ENCODE data around the gene PHYKPL. TPM values are rescaled to one million over a fixed set of nuclear protein-coding genes. Genes with fewer than 3 reads are reported as not detected.

Gene PHYKPL
- total and polyA plus RNA-seq, 2 of the 13 experiments (the other 11 are each of a cell fraction or from before 2014, with no cell fraction given) = 18.0 to 78.6 TPM

DNA sequence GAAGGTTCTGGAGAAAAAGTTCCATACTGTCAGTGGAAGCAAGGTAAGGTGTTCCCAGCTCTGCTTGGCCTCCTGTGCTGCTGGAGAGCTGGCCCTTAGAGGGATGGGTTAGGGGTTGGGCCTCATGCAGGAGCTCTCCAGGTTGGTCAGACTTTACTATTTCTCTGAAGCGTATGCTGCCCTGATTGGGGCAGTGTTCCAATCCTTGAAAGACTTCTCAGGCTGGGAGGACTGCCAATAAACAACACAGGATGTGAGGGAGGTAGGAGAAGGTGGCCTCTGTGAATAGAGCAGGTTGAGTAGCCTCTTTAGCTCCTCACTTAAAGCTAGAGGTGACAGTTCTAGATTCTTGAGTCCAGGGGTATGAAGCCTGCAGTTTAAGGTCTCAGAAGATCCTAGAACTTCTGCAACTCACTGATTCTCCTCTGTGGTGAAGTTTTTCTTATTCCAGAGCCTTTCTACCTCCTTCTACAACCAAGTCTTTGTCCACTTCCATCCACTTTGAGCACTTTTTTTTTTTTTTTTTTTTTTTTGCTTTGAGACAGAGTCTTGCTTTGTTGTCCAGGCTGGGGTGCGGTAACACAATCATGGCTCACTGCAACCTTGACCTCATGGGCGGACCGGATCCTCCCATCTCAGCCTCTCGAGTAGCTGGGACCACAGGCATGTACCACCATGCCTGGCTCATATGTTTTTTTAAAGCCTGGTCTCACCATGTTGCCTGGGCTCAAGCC lies 25.3 kb downstream of the PHYKPL start:
- TF ChIP-seq, protein P1, sequence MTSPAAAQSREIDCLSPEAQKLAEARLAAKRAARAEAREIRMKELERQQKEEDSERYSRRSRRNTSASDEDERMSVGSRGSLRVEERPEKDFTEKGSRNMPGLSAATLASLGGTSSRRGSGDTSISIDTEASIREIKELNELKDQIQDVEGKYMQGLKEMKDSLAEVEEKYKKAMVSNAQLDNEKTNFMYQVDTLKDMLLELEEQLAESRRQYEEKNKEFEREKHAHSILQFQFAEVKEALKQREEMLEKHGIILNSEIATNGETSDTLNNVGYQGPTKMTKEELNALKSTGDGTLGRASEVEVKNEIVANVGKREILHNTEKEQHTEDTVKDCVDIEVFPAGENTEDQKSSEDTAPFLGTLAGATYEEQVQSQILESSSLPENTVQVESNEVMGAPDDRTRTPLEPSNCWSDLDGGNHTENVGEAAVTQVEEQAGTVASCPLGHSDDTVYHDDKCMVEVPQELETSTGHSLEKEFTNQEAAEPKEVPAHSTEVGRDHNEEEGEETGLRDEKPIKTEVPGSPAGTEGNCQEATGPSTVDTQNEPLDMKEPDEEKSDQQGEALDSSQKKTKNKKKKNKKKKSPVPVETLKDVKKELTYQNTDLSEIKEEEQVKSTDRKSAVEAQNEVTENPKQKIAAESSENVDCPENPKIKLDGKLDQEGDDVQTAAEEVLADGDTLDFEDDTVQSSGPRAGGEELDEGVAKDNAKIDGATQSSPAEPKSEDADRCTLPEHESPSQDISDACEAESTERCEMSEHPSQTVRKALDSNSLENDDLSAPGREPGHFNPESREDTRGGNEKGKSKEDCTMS (CRISPR knock-in tag; conservative IDR thresholded peaks at IDR 0.05) = no peak
- peak; percentile 9 for TF ChIP-seq RBM22 (optimal IDR thresholded peaks at IDR 0.05; ENCODE audit: low read length)
- TF ChIP-seq PAF1 (CRISPR knock-in tag; IDR thresholded peaks at IDR 0.05) = peak; percentile 52; the same call in 1 of the 2 replicates
- TF ChIP-seq, protein P2, sequence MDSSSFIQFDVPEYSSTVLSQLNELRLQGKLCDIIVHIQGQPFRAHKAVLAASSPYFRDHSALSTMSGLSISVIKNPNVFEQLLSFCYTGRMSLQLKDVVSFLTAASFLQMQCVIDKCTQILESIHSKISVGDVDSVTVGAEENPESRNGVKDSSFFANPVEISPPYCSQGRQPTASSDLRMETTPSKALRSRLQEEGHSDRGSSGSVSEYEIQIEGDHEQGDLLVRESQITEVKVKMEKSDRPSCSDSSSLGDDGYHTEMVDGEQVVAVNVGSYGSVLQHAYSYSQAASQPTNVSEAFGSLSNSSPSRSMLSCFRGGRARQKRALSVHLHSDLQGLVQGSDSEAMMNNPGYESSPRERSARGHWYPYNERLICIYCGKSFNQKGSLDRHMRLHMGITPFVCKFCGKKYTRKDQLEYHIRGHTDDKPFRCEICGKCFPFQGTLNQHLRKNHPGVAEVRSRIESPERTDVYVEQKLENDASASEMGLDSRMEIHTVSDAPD (CRISPR knock-in tag; IDR thresholded peaks at IDR 0.05) = no peak
- TF ChIP-seq ZNF121 (CRISPR knock-in tag; IDR thresholded peaks at IDR 0.05) = peak; percentile 77; the same call in 1 of the 2 replicates
- peak; percentile 38; the same call in 1 of the 2 replicates for TF ChIP-seq RBFOX2 (IDR thresholded peaks at IDR 0.05; ENCODE audit: low read depth, low read length)
- TF ChIP-seq, protein P3, sequence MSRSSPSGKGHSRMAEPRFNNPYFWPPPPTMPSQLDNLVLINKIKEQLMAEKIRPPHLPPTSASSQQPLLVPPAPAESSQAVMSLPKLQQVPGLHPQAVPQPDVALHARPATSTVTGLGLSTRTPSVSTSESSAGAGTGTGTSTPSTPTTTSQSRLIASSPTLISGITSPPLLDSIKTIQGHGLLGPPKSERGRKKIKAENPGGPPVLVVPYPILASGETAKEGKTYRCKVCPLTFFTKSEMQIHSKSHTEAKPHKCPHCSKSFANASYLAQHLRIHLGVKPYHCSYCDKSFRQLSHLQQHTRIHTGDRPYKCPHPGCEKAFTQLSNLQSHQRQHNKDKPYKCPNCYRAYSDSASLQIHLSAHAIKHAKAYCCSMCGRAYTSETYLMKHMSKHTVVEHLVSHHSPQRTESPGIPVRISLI (CRISPR knock-in tag; IDR thresholded peaks at IDR 0.05; ENCODE audit: borderline replicate concordance) = peak; percentile 51; the same call in 1 of the 2 replicates
- FAIRE-seq = peak; percentile 12
- no TSS peak for BruUV-seq (replicated peaks)
- Histone ChIP-seq H3K9me3 (ENCODE audit: low read length) (no peaks in the 10 kb centered on the region), H4K20me1 (ENCODE audit: insufficient read depth, low read length) (peaks cover 39% of the 10 kb centered on the region), H3K79me2 (ENCODE audit: insufficient read depth, low read length) (peaks cover 35% of the 10 kb centered on the region), H3K9ac (ENCODE audit: insufficient read depth, low read depth, low read length) (no peak overlapping the region), H3K36me3 (replicated peaks in 1 of 2; ENCODE audit: control insufficient read depth in 1 of 2, insufficient read depth in 2 of 2, low read length in 2 of 2) (peaks cover 15 to 64% of the 10 kb centered on the region in 2 experiments), H3K4me1 (ENCODE audit: insufficient read depth, low read length) (peaks cover 32% of the 10 kb centered on the region), H3K4me3 (replicated peaks in 1 of 3; ENCODE audit: insufficient read depth in 1 of 3, low read depth in 2 of 3, low read length in 3 of 3) (no peak overlapping the region), H3K4me2 (ENCODE audit: low read depth, low read length) (peak overlapping the region; percentile 89), H2AFZ (ENCODE audit: low read length) (no peak overlapping the region), H3K27ac (ENCODE audit: extremely low read length, insufficient read depth, low read length) (no peak overlapping the region), H3K27me3 (ENCODE audit: control insufficient read depth in 1 of 2, insufficient read depth in 2 of 2, low read length in 2 of 2) (no peaks in the 10 kb centered on the region; a peak in 1 of 5 replicates)
- peak; percentile 32 for DNase-seq (ENCODE audit: low spot score)
- POLR2A ChIA-PET = interaction anchor here (2.8 kb wide), 1 partner anchor 24 kb away, joined by 12 read pairs; the partner anchor contains the start of gene PHYKPL
- intact Hi-C loops (cut with micrococcal nuclease; ENCODE audit: unreplicated experiment) (no loop called here), in situ Hi-C loops (cut with HindIII; ENCODE audit: extremely low pct_ligation_motif_present, low pct_unique_long_range_greater_than_20kb) (no loop called here)
- ATAC-seq = no peak
- 62% methylated on average over 5 of the region's 5 CpGs for WGBS (ENCODE audit: low lambda C conversion rate)
- CTCF ChIA-PET (ENCODE audit: low intra/inter-chr PET ratio, low total read pairs) = no interaction called here
